Astrocyte (in vitro differentiated cells and primary cell): ENCODE measurements around the gene RPS3. TPM values are rescaled to one million over a fixed set of nuclear protein-coding genes. Genes with fewer than 3 reads are reported as not detected.

Source experiments
- DNase-seq: peaks from one replicate; pipeline ENCODE4 v3.0.0-alpha.2; 2010; ENCODE audit warnings: low read depth
- FAIRE-seq: peaks from 2 replicates; lab custom pipeline; 2011; peaks lifted over from hg19 to GRCh38; lab: Jason Lieb, UNC
- H2AFZ ChIP-seq: 2 replicates; pipeline ENCODE4 v1.6.0; 2012; ENCODE audit warnings: low read depth, low read length, inconsistent platforms
- H3K27ac ChIP-seq: 2 replicates; pipeline ENCODE4 v1.5.1; 2011; ENCODE audit warnings: low read depth, low read length, inconsistent platforms
- H3K27me3 ChIP-seq: 2 replicates; pipeline ENCODE4 v1.6.0; 2011; ENCODE audit warnings: low read length, inconsistent platforms; ENCODE audit not compliant: insufficient read depth
- H3K36me3 ChIP-seq: 2 replicates; pipeline ENCODE4 v1.5.1; 2011; ENCODE audit warnings: low read length, inconsistent platforms; ENCODE audit not compliant: insufficient read depth
- H3K4me1 ChIP-seq: 2 replicates; pipeline ENCODE4 v1.5.1; 2011; ENCODE audit warnings: low read length, inconsistent platforms; ENCODE audit not compliant: insufficient read depth
- H3K4me2 ChIP-seq: 2 replicates; pipeline ENCODE4 v1.6.0; 2012; ENCODE audit warnings: low read length, inconsistent platforms
- H3K4me3 ChIP-seq: 2 replicates; pipeline ENCODE4 v1.5.1; 2011; ENCODE audit warnings: low read depth, mild to moderate bottlenecking, low read length, inconsistent platforms; ENCODE audit not compliant: insufficient read depth
- H3K79me2 ChIP-seq: 2 replicates; pipeline ENCODE4 v1.6.0; 2012; ENCODE audit warnings: mild to moderate bottlenecking, low read length, inconsistent platforms; ENCODE audit not compliant: insufficient read depth
- H3K9ac ChIP-seq: 2 replicates; pipeline ENCODE4 v1.6.0; 2012; ENCODE audit warnings: mild to moderate bottlenecking, low read length, inconsistent platforms
- H3K9me3 ChIP-seq: 2 replicates; pipeline ENCODE4 v1.5.1; 2012; ENCODE audit warnings: low read depth, mild to moderate bottlenecking, low read length, inconsistent platforms; ENCODE audit not compliant: insufficient read depth
- H4K20me1 ChIP-seq: 2 replicates; pipeline ENCODE4 v1.6.0; 2012; ENCODE audit warnings: low read length, inconsistent platforms; ENCODE audit not compliant: insufficient read depth
- H3K27ac Mint-ChIP-seq: one replicate; pipeline ENCODE4 v1.8.0; 2021; ENCODE audit warnings: mild to moderate bottlenecking, mixed read lengths; ENCODE audit not compliant: unreplicated experiment
- H3K27me3 Mint-ChIP-seq: one replicate; pipeline ENCODE4 v1.8.0; 2021; ENCODE audit warnings: low read depth, mixed read lengths; ENCODE audit not compliant: unreplicated experiment
- H3K36me3 Mint-ChIP-seq: one replicate; pipeline ENCODE4 v1.8.0; 2021; ENCODE audit warnings: low read depth, mixed read lengths; ENCODE audit not compliant: unreplicated experiment
- H3K4me1 Mint-ChIP-seq: one replicate; pipeline ENCODE4 v1.8.0; 2021; ENCODE audit warnings: low read depth, mixed read lengths; ENCODE audit not compliant: unreplicated experiment
- H3K4me3 Mint-ChIP-seq: one replicate; pipeline ENCODE4 v1.8.0; 2021; ENCODE audit warnings: mild to moderate bottlenecking, moderate library complexity, mixed read lengths; ENCODE audit not compliant: unreplicated experiment
- H3K9me3 Mint-ChIP-seq: one replicate; pipeline ENCODE4 v1.8.0; 2021; ENCODE audit warnings: mild to moderate bottlenecking, mixed read lengths; ENCODE audit not compliant: unreplicated experiment
- EZH2 ChIP-seq: IDR thresholded peaks from 2 replicates; pipeline ENCODE4 v1.6.1; 2012; ENCODE audit warnings: mild to moderate bottlenecking, low read length, inconsistent platforms; ENCODE audit not compliant: insufficient read depth
- total RNA-seq: library from RNA; stranded (reverse); gene quantifications from 2 replicates; pipeline ENCODE4 v1.2.1, GENCODE V29; 2021
- TF ChIP-seq, protein P1 (sequence below): IDR thresholded peaks from 2 replicates; pipeline ENCODE4 v1.5.1; 2011; ENCODE audit warnings: low read depth, mild to moderate bottlenecking, inconsistent platforms, low read length, moderate library complexity; ENCODE audit not compliant: insufficient read depth

RPS3 gene
- total RNA-seq, 1 donor from 2014 or later: 1,898 TPM

DNA sequence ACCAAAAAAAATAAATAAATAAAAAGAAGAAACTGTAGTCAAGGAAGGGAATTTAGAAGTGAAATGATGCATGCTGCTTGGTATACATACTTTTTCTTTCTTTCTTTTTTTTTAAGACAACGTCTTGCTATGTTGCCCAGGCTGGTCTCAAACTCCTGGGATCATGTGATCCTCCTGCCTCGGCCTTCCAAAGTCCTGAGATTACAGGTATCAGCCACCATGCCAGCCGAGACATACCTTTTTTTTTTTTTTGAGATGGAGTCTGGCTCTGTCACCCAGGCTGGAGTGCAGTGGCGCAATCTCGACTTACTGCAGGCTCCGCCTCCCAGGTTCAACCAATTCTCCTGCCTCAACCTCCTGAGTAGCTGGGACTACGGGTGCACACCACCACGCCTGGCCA is 26.1 kb upstream of the RPS3 start:
- H3K4me2 ChIP-seq: no peak overlapping the region
- H3K9me3 ChIP-seq: peaks cover 5% of the 10 kb centered on the region
- no peaks in the 10 kb centered on the region for H3K36me3 ChIP-seq
- H3K9me3 Mint-ChIP-seq: peaks cover 5% of the 10 kb centered on the region
- H3K79me2 ChIP-seq: no peaks in the 10 kb centered on the region
- no peak overlapping the region for H3K27ac ChIP-seq
- H3K4me3 ChIP-seq: no peak overlapping the region
- no peak overlapping the region for H3K4me3 Mint-ChIP-seq
- no peaks in the 10 kb centered on the region for H4K20me1 ChIP-seq
- no peak overlapping the region for H3K27ac Mint-ChIP-seq
- H3K4me1 Mint-ChIP-seq: no peaks in the 10 kb centered on the region
- H3K4me1 ChIP-seq: no peaks in the 10 kb centered on the region
- TF ChIP-seq EZH2: no peak
- TF ChIP-seq, protein P1, sequence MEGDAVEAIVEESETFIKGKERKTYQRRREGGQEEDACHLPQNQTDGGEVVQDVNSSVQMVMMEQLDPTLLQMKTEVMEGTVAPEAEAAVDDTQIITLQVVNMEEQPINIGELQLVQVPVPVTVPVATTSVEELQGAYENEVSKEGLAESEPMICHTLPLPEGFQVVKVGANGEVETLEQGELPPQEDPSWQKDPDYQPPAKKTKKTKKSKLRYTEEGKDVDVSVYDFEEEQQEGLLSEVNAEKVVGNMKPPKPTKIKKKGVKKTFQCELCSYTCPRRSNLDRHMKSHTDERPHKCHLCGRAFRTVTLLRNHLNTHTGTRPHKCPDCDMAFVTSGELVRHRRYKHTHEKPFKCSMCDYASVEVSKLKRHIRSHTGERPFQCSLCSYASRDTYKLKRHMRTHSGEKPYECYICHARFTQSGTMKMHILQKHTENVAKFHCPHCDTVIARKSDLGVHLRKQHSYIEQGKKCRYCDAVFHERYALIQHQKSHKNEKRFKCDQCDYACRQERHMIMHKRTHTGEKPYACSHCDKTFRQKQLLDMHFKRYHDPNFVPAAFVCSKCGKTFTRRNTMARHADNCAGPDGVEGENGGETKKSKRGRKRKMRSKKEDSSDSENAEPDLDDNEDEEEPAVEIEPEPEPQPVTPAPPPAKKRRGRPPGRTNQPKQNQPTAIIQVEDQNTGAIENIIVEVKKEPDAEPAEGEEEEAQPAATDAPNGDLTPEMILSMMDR: no peak
- FAIRE-seq (no peak), DNase-seq (no peak)
- H3K27me3 ChIP-seq: peaks cover 10% of the 10 kb centered on the region
- no peak overlapping the region for H2AFZ ChIP-seq
- peaks cover 13% of the 10 kb centered on the region for H3K27me3 Mint-ChIP-seq
- no peak overlapping the region for H3K9ac ChIP-seq
- H3K36me3 Mint-ChIP-seq: no peaks in the 10 kb centered on the region

DNA sequence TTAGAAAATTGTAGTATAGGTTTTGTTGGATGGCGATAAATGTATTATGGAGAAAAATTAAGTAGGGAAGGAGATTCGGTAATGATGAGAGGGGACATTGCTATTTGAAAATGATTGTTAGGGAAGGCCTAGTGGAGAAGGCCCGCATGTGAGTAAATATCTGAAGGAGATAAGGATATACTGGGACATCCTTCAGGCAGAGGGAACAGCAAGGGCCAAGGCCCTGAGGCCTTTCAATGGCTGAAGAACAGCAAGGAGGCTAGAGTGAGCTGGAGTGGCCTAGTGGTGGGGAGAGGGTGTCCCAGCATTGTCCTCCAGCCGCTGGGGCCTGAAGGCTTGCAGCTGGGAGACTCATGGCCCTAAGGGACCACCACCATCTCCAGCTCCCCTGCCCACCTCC is 24.7 kb upstream of the RPS3 start:
- no peak overlapping the region for H3K9ac ChIP-seq
- H2AFZ ChIP-seq: no peak overlapping the region
- no peaks in the 10 kb centered on the region for H3K4me1 ChIP-seq
- H3K4me3 ChIP-seq: no peak overlapping the region
- no peak overlapping the region for H3K27ac ChIP-seq
- H3K4me2 ChIP-seq: no peak overlapping the region
- H3K27me3 ChIP-seq: peaks cover 10% of the 10 kb centered on the region
- H4K20me1 ChIP-seq: no peaks in the 10 kb centered on the region
- FAIRE-seq: no peak
- H3K9me3 ChIP-seq: peaks cover 3% of the 10 kb centered on the region
- peaks cover 13% of the 10 kb centered on the region for H3K27me3 Mint-ChIP-seq
- no peaks in the 10 kb centered on the region for H3K79me2 ChIP-seq
- H3K4me1 Mint-ChIP-seq: no peaks in the 10 kb centered on the region
- no peaks in the 10 kb centered on the region for H3K36me3 ChIP-seq
- H3K36me3 Mint-ChIP-seq: no peaks in the 10 kb centered on the region
- DNase-seq: no peak
- peaks cover 2% of the 10 kb centered on the region for H3K9me3 Mint-ChIP-seq
- no peak overlapping the region for H3K4me3 Mint-ChIP-seq
- no peak for TF ChIP-seq EZH2
- TF ChIP-seq, protein P1: no peak
- H3K27ac Mint-ChIP-seq: no peak overlapping the region

DNA sequence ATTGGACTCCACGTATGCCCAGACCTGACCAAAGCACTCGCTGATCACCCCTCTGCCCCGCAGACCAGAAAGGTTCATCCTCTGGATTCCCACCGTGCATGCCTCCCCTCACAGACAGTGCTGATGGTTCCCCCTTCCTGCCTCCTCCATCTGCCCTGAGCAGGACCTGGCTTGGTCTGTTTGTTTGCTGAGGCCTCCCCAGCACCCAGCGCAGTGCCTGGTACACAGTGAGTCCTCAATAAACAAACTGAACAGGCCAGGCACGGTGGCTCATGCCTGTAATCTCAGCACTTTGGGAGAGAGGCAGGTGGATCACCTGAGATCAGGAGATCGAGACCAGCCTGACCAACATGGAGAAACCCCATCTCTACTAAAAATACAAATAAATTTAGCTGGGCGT is 23.7 kb upstream of the RPS3 start:
- Histone ChIP-seq H2AFZ (no peak overlapping the region), H3K36me3 (no peaks in the 10 kb centered on the region), H3K9me3 (no peaks in the 10 kb centered on the region), H3K27me3 (peaks cover 10% of the 10 kb centered on the region), H3K4me3 (no peak overlapping the region), H4K20me1 (no peaks in the 10 kb centered on the region), H3K27ac (no peak overlapping the region), H3K4me2 (no peak overlapping the region), H3K79me2 (no peaks in the 10 kb centered on the region), H3K9ac (no peak overlapping the region), H3K4me1 (no peaks in the 10 kb centered on the region)
- FAIRE-seq: no peak
- Mint-ChIP-seq H3K4me1 (peaks cover 3% of the 10 kb centered on the region), H3K9me3 (no peaks in the 10 kb centered on the region), H3K27ac (no peak overlapping the region), H3K36me3 (no peaks in the 10 kb centered on the region), H3K27me3 (peaks cover 13% of the 10 kb centered on the region), H3K4me3 (no peak overlapping the region)
- DNase-seq: no peak
- TF ChIP-seq, protein P1: no peak
- TF ChIP-seq EZH2: no peak
